ENCODE data around the gene N4BP2L2.

The N4BP2L2 gene

GRCh38 chr13:32471187-32471922, 67.2 kb downstream of the N4BP2L2 start:
- H3K4me3 Mint-ChIP-seq = no peak overlapping the region
- no peaks in the 10 kb centered on the region for H3K27me3 Mint-ChIP-seq
- DNase-seq (no peak), ATAC-seq (replicated peaks) (no peak)
- H3K4me1 Mint-ChIP-seq = peaks cover 8 to 10% of the 10 kb centered on the region in 2 donors
- no peak overlapping the region for H3K27ac Mint-ChIP-seq
- no peaks in the 10 kb centered on the region for H3K9me3 Mint-ChIP-seq
- peaks cover 2 to 4% of the 10 kb centered on the region in 2 donors for H3K36me3 Mint-ChIP-seq

DNA sequence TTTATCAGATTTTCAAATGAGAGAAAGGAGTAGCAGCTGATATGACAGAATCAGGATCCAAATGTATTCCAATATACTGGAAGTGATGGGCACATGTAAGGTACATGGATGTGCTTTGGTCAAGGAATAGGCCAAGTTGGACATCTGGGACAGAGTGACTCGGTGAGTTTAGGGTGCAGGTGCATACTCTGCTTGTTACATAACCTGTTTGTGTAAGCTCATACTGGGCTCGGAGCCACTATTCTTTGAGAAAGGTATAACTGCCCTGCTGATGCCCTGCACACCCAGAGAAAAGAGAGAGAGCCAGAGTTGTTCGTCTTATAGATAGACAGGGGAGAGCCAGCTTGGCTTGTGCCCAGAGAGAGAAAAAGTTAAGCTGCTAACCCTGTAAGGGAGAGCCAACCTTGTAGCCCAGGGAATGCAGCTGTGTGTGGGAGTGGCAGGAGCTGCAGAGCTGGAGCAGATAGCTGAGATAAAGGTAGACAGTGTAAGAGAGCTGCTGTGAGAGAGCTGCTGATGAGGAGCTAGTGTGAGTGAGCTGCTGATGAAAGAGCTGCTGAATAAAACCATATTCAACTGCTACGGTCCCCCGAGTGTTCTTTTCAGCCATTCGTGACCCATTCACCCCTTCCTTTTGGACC, 70.0 kb downstream of the N4BP2L2 start:
- Mint-ChIP-seq H3K4me1 (peaks cover 8 to 10% of the 10 kb centered on the region in 2 donors), H3K27me3 (no peaks in the 10 kb centered on the region), H3K27ac (no peak overlapping the region), H3K4me3 (no peak overlapping the region), H3K36me3 (peaks cover 2 to 5% of the 10 kb centered on the region in 2 donors), H3K9me3 (no peaks in the 10 kb centered on the region)
- DNase-seq (no peak), ATAC-seq (replicated peaks) (peak in 1 of 2 donors; percentile 15)

- H3K4me1 Mint-ChIP-seq = no peaks in the 10 kb centered on the region
- no peak overlapping the region for H3K4me3 Mint-ChIP-seq
- peaks cover 19 to 31% of the 10 kb centered on the region in 2 donors for H3K9me3 Mint-ChIP-seq
- H3K27me3 Mint-ChIP-seq = no peaks in the 10 kb centered on the region
- DNase-seq (no peak), ATAC-seq (replicated peaks) (no peak)
- H3K36me3 Mint-ChIP-seq = peaks cover 43 to 68% of the 10 kb centered on the region in 2 donors
- H3K27ac Mint-ChIP-seq = no peak overlapping the region
Measured at GRCh38 chr13:32456591-32456990, 82.0 kb downstream of the N4BP2L2 start.

DNA sequence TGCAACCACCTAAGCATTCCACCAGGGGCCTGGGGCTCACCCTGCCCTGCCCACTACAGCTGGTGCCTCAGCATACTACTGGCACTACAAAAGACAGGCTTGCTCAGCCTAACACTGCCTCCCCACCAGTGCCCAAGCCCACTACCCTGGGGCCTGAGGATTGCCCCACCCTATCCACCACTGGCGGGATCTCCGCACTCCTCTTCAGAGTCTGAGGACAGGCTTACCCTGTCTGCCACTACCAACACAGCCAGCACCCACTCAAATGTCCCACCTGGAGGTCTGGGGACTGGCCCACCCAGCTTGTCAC, 83.0 kb downstream of the N4BP2L2 start:
- ATAC-seq (replicated peaks) = no peak
- Mint-ChIP-seq H3K9me3 (peaks cover 26 to 32% of the 10 kb centered on the region in 2 donors), H3K27me3 (no peaks in the 10 kb centered on the region), H3K4me3 (no peak overlapping the region), H3K27ac (no peak overlapping the region), H3K36me3 (peaks cover 42 to 66% of the 10 kb centered on the region in 2 donors), H3K4me1 (no peaks in the 10 kb centered on the region)
- no peak for DNase-seq

DNA sequence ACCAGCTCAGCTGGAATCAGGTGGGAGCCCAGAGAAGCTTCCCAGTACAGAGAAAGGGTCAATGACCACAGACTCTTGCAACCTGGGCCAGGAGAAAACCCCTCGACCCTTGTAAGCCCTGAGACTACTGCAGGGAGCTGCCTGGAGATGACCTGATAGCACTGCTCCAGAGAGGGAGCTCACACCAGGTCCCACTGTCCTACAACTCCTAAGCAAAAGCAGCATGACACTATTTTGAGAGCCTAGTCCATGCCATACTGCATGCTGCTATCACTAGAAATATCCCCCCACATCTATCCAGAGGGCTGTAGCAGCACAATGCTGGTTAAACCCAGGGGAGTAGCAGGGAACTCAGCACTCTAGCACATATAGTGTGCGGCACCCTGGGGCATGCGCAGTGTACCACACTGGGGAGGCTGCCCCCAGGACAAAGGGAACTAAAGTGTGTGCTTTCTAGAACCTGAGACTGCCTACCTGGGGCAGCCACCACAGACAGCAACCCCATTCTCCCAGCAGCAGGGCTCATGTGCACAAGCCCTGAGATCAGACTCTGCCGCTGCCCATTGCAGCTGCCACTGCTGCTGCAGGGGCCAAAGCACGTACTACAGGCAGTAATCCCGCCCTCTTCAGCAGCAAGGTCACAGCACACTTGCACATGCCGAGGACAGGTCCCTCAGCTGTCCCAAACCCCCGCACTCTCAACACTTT, 83.6 kb downstream of the N4BP2L2 start:
- Mint-ChIP-seq H3K9me3 (peaks cover 26 to 31% of the 10 kb centered on the region in 2 donors), H3K27ac (no peak overlapping the region), H3K4me1 (no peaks in the 10 kb centered on the region), H3K36me3 (peaks cover 39 to 61% of the 10 kb centered on the region in 2 donors), H3K27me3 (no peaks in the 10 kb centered on the region), H3K4me3 (no peak overlapping the region)
- ATAC-seq (replicated peaks) (no peak), DNase-seq (no peak)

DNA sequence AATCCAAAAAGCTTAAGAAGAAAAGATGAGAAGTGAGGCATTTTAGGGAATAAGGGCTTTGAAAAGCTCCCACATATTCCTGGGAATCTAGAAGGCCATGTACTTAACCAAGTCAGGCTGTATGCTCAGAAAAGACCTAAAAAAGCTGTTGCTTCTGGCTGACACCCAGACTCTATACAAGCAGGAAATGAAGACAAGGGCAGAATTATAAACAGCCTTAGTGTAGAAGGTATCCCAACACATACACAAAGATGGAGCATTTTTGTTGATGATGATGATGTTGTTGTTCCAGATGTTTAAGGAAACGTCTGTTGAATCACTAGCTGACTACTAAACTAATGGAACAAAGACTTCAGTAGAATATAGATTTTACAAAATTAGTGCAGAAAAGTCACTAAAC, 84.6 kb downstream of the N4BP2L2 start:
- Mint-ChIP-seq H3K4me1 (no peaks in the 10 kb centered on the region), H3K4me3 (no peak overlapping the region), H3K9me3 (peaks cover 20 to 22% of the 10 kb centered on the region in 2 donors), H3K36me3 (peaks cover 32 to 51% of the 10 kb centered on the region in 2 donors), H3K27me3 (no peaks in the 10 kb centered on the region), H3K27ac (no peak overlapping the region)
- no peak for ATAC-seq (replicated peaks)
- DNase-seq = no peak

DNA sequence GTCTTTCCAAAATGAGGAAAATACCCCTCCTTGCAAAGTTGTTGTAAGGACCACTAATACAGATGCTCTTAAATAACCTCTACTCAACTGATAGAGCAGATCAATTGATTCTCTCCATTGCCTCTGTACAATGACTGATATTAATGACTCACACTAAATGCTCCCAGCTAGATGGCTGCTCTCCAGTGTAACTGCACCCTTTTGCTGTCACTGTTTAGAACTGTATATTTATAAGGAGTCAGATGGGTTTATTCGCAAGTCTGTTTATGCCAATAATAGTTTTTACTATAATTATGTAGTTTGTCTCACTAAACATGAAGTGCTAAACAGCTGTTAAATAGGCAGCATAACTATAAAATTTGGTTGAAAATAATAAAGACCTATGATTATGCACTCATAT, 89.6 kb downstream of the N4BP2L2 start:
- Mint-ChIP-seq H3K4me3 (no peak overlapping the region), H3K27ac (no peak overlapping the region), H3K36me3 (peaks cover 4 to 18% of the 10 kb centered on the region in 2 donors), H3K9me3 (peaks cover 3 to 7% of the 10 kb centered on the region in 2 donors), H3K4me1 (peaks cover 1 to 2% of the 10 kb centered on the region in 2 donors), H3K27me3 (no peaks in the 10 kb centered on the region)
- ATAC-seq (replicated peaks) (no peak), DNase-seq (no peak)

GRCh38 chr13:32447894-32448623, 90.5 kb downstream of the N4BP2L2 start:
- Mint-ChIP-seq H3K27ac (no peak overlapping the region), H3K4me1 (peaks cover 7 to 11% of the 10 kb centered on the region in 2 donors), H3K27me3 (no peaks in the 10 kb centered on the region), H3K9me3 (peaks cover 3 to 7% of the 10 kb centered on the region in 2 donors), H3K36me3 (peaks cover 4 to 12% of the 10 kb centered on the region in 2 donors), H3K4me3 (no peak overlapping the region)
- no peak for DNase-seq
- no peak for ATAC-seq (replicated peaks)

DNA sequence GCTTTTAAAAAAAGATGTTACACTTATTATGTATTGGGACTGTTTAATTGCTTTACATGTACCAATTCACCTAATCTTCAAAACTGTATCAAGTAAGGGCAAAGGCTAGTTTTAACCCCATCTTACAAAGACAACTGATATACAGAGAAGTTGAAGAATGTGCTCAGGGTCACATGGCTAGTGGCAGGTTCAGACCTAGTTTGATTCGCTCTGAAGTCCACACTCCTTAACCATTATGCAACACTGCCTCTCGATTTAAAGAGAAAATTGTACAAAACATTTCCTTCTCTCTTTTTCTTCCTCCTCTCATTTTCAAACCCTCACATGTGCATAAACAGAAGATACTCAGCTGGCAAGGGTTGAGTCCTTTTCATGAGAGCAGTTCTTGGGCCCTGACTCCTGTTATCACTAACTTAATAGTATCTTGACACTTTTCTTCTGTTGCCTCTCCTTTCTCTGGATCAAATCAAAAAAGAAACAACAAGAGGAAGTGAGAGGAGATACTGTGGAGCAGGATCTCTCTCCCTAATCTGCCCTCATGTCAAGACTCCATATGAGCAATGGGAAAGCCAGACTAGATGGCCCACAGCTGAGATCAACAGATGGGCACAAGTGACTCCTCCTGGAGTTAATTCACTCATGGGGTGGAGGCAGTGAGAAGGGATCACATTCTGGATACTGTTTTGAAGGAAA, 91.7 kb downstream of the N4BP2L2 start:
- Mint-ChIP-seq H3K27ac (no peak overlapping the region), H3K4me1 (peaks cover 10 to 21% of the 10 kb centered on the region in 2 donors), H3K36me3 (peaks cover 4 to 10% of the 10 kb centered on the region in 2 donors), H3K4me3 (no peak overlapping the region), H3K9me3 (peaks cover 3 to 7% of the 10 kb centered on the region in 2 donors), H3K27me3 (no peaks in the 10 kb centered on the region)
- no peak for ATAC-seq (replicated peaks)
- no peak for DNase-seq

GRCh38 chr13:32446220-32446619, 92.4 kb downstream of the N4BP2L2 start:
- peaks cover 10 to 21% of the 10 kb centered on the region in 2 donors for H3K4me1 Mint-ChIP-seq
- no peak for ATAC-seq (replicated peaks)
- no peak overlapping the region for H3K4me3 Mint-ChIP-seq

DNA sequence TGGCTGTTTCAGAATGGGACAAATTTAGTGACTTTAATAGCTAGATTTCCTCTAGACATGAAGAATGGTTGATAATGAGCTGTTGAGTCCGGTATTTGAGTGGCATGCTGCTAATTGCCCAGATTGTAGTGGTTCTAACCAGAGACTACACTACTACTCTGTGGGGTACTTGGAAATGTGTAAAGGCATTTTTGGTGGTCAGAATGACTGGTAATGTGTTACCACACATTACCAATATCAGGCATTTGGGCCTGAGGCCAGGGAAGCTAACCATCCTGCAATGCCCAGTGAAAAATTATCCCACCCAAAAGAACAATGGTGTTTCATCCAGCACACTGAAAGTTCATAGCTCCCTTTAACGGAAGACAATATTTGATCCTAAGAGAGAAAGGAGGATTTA, 93.1 kb downstream of the N4BP2L2 start:
- H3K27ac Mint-ChIP-seq = no peak overlapping the region

More at GRCh38 chr13:32446220-32446619, 92.4 kb downstream of the N4BP2L2 start:
- DNase-seq = no peak
- Mint-ChIP-seq H3K27me3 (no peaks in the 10 kb centered on the region), H3K9me3 (peaks cover 3 to 5% of the 10 kb centered on the region in 2 donors), H3K27ac (no peak overlapping the region), H3K36me3 (peaks cover 4 to 9% of the 10 kb centered on the region in 2 donors)

GRCh38 chr13:32443111-32443510, 95.5 kb downstream of the N4BP2L2 start:
- ATAC-seq (replicated peaks) (peak; percentile 71 to 83), DNase-seq (peak; percentile 6)
- Mint-ChIP-seq H3K36me3 (peaks cover 3 to 7% of the 10 kb centered on the region in 2 donors), H3K27ac (peak overlapping the region; percentile 88), H3K9me3 (no peaks in the 10 kb centered on the region), H3K27me3 (no peaks in the 10 kb centered on the region), H3K4me1 (peaks cover 10 to 21% of the 10 kb centered on the region in 2 donors), H3K4me3 (no peak overlapping the region)

More for the DNA sequence above, 93.1 kb downstream of the N4BP2L2 start:
- no peak for DNase-seq
- no peak overlapping the region for H3K4me3 Mint-ChIP-seq
- H3K9me3 Mint-ChIP-seq = no peaks in the 10 kb centered on the region
- H3K27me3 Mint-ChIP-seq = no peaks in the 10 kb centered on the region
- peaks cover 0 to 3% of the 10 kb centered on the region in 2 donors for H3K36me3 Mint-ChIP-seq
- H3K4me1 Mint-ChIP-seq = peaks cover 10 to 21% of the 10 kb centered on the region in 2 donors
- no peak for ATAC-seq (replicated peaks)

DNA sequence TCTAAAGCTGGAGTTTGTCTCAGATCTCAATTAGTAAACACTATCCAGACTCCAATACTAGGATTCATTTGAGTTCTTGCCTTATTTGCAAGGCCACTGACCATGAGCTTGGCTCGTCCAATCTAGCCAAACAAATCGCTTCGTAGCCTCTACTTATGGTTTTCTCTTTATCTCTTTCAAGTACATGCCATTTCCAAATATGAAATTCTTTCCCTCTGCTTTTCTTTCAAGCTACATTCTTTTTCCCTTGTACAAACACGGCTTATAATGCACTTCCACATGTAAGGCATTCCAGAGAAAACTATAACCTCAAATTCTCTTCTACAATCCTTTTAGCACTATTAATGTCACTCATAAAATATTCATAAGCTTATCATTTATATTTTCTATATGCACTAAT, 99.7 kb downstream of the N4BP2L2 start:
- DNase-seq = no peak
- Mint-ChIP-seq H3K27ac (no peak overlapping the region), H3K4me3 (no peak overlapping the region), H3K4me1 (peaks cover 7 to 18% of the 10 kb centered on the region in 2 donors), H3K27me3 (no peaks in the 10 kb centered on the region), H3K9me3 (no peaks in the 10 kb centered on the region), H3K36me3 (peaks cover 5 to 12% of the 10 kb centered on the region in 2 donors)
- no peak for ATAC-seq (replicated peaks)

Data from stimulated activated naive B cell treated with anti-CD40 and anti-IgM and Interleukin-4, amounts not matched to agents 10 μg/mL and 1 μg/mL and 100 μg/mL, for 72 hours (primary cell).